ENCODE measurements around the gene WDR4.
"Not testable (repeated sequence)": the region's sequence is repeated elsewhere in the genome, so short reads cannot be mapped to it uniquely, and the experiment has no call there.

WDR4 gene

GRCh38 chr21:42852925-42853570 lies 26.3 kb downstream of the WDR4 start:
- no peak for DNase-seq (ENCODE audit: low read depth)

GRCh38 chr21:42851812-42852665 lies 27.3 kb downstream of the WDR4 start:
- no peak for DNase-seq (ENCODE audit: low read depth)

GRCh38 chr21:42850866-42851391 lies 28.4 kb downstream of the WDR4 start:
- no peak for DNase-seq (ENCODE audit: low read depth)

- no peak for DNase-seq (ENCODE audit: low read depth)
These were observed 28.9 kb downstream of the WDR4 start for GRCh38 chr21:42850463-42850862.

- no peak for DNase-seq (ENCODE audit: low read depth)
These were observed 29.5 kb downstream of the WDR4 start for GRCh38 chr21:42849759-42850412.

- DNase-seq (ENCODE audit: low read depth) = no peak
These were observed 30.2 kb downstream of the WDR4 start for GRCh38 chr21:42848932-42849758.

GRCh38 chr21:42848144-42848931 lies 31.0 kb downstream of the WDR4 start:
- not testable (repeated sequence) for DNase-seq (ENCODE audit: low read depth)

- DNase-seq (ENCODE audit: low read depth) = no peak
These were observed 31.6 kb downstream of the WDR4 start for GRCh38 chr21:42847726-42848125.

GRCh38 chr21:42847051-42847707 lies 32.2 kb downstream of the WDR4 start:
- no peak for DNase-seq (ENCODE audit: low read depth)

GRCh38 chr21:42846221-42846620 lies 33.1 kb downstream of the WDR4 start:
- DNase-seq (ENCODE audit: low read depth) = no peak

GRCh38 chr21:42845296-42845965 lies 33.9 kb downstream of the WDR4 start:
- DNase-seq (ENCODE audit: low read depth) = no peak

GRCh38 chr21:42844411-42845113 lies 34.8 kb downstream of the WDR4 start:
- DNase-seq (ENCODE audit: low read depth) = no peak

- DNase-seq (ENCODE audit: low read depth) = no peak
These were observed 36.3 kb downstream of the WDR4 start for GRCh38 chr21:42843056-42843455.

- DNase-seq (ENCODE audit: low read depth) = not testable (repeated sequence)
These were observed 37.3 kb downstream of the WDR4 start for GRCh38 chr21:42841916-42842655.

GRCh38 chr21:42841156-42841915 lies 38.0 kb downstream of the WDR4 start:
- no peak for DNase-seq (ENCODE audit: low read depth)

GRCh38 chr21:42840411-42841155 lies 38.8 kb downstream of the WDR4 start:
- DNase-seq (ENCODE audit: low read depth) = no peak

Measured in GM04503 (cell line).